Measurements from ENCODE around the gene EIF5A.

Gene EIF5A

DNA sequence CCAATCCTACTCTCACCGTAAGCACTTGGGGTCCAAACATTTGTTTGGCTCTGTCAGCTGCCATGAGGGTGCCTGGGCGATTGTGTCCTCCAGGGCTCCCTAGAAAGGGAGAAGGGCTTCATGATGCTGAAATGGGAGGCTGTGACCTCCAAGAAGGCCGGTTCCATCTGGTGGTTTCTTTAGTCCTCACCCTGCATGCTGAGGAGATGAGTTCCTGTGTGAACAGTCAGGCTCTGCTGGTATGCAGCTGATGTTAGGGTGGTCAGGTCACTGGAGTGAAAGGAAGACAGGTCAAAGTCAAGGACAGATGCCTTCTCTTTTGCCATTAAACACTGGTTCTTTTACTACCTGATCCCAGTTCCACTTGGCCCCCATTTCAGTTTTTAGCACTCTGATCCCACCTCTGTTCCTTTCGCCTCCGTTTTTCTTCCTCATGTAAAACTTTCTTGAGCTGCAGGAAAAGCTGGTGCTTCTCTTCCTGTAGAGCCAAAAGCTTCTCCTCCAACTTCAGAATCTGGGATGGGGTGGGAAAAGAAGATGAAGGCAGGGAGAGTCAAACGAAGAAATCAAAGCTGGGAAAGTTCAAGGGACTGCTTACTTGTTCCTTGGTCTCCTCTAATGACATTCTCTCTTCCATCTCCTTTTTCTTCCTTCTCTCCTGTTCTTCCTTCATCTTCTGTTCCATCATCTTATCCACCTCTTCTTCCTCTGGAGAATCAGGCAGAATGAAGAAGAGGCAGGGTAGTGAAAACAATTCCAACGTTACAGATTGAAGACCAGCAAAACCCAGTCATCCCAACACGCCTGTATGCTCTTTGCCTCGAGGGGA lies 6.7 kb downstream of the EIF5A start:
- Mint-ChIP-seq H3K27me3 (no peaks in the 10 kb centered on the region), H3K36me3 (peaks cover 40% of the 10 kb centered on the region), H3K9me3 (no peaks in the 10 kb centered on the region), H3K4me1 (peaks cover 45% of the 10 kb centered on the region), H3K4me3 (peak overlapping the region; percentile 85), H3K27ac (peak overlapping the region; percentile 98)
- no peak for ATAC-seq (ENCODE audit: low read depth)
- no peak for DNase-seq (ENCODE audit: low spot score in 2 of 2)

DNA sequence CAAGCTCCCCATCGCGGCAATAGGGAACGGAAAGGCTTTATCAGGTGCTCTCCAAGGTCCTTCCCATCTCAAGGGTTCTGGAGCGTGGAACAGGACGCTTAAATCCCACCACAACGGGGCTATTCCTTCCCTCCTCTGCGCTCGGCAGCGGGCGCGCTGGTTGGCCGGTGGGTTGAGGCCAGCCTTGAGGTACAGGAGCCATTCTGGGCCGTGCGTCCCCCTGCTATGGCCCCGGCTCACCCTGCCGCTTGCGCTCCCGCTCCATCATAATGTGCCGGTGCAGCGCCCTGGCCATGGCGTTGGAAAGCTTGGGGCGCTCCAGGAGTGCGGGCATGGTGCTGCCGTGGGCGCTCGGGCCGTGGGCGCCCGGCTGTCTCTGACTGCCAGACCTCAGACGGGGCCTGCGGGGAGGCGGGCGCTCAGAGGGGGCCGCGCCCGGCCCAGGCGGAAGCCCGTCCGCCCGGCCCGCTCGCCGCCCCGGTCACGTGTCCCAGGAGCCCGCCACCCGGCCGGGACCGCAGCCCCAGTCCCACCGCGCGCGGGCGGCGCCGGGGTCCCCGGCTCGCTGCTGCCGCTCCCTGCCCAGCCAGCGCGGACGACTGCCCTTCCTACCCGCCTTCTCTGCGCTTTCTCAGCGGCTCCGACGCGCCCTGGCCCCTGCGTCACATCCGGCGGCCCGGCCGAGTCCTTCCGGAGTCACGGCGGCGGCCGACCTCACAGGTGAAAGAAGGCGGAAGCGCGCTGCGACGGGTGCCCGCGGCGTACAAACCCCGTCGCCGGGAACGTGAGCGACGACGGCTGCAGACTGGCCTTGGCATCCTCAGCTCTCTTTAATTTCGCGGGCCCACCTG lies 7.5 kb downstream of the EIF5A start, which contains the start of gene GPS2:
TSS of gene GPS2 (minus strand) at position 642 of the 851 bp plus-strand sequence. CDS start at position 334, 308 bp downstream.
- Mint-ChIP-seq H3K9me3 (no peaks in the 10 kb centered on the region), H3K27me3 (no peaks in the 10 kb centered on the region), H3K4me1 (peaks cover 37% of the 10 kb centered on the region), H3K36me3 (peaks cover 36% of the 10 kb centered on the region), H3K4me3 (peak within 1 kb of the TSS; percentile 98), H3K27ac (peak within 1 kb of the TSS; percentile 98)
- peak; percentile 92 for ATAC-seq (ENCODE audit: low read depth)
- peak; percentile 87 to 96 for DNase-seq (ENCODE audit: low spot score in 2 of 2)

DNA sequence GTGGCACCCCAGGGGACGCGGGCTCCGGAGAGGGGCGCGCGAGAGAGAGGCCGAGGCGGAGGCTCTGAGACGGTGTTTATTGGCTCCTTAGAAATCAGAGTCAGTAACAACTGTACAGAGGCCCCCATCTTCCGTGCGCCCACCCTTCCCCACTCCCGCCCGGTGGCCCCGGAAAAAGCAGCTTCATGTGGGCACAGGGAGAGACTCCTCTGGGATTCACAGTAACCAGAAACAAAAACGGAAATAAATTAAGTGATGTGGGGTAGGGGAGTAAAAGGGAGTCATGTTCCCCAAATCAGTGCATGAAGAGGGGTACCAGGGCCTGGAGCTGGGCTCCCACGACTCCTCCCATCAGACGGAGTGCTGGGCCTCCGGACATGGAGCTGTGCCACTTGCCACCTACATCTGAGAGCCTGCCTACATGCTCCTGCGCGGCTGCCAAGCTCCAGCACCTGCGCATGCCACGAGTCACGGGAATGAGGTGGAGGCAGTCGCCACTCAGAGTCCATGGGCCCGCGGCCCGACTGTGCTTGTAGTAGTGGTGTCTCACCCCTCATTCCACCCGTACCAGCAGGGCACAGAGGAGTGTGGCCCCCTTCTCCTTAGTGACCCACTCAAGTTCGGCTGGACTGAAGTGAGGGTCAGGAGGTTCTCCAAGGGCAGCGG lies 8.3 kb downstream of the EIF5A start:
- ATAC-seq (ENCODE audit: low read depth) (no peak), DNase-seq (ENCODE audit: low spot score in 2 of 2) (no peak)
- Mint-ChIP-seq H3K4me1 (peaks cover 29% of the 10 kb centered on the region), H3K27ac (peak overlapping the region; percentile 98), H3K27me3 (no peaks in the 10 kb centered on the region), H3K36me3 (peaks cover 28% of the 10 kb centered on the region), H3K4me3 (peak overlapping the region; percentile 98), H3K9me3 (no peaks in the 10 kb centered on the region)

DNA sequence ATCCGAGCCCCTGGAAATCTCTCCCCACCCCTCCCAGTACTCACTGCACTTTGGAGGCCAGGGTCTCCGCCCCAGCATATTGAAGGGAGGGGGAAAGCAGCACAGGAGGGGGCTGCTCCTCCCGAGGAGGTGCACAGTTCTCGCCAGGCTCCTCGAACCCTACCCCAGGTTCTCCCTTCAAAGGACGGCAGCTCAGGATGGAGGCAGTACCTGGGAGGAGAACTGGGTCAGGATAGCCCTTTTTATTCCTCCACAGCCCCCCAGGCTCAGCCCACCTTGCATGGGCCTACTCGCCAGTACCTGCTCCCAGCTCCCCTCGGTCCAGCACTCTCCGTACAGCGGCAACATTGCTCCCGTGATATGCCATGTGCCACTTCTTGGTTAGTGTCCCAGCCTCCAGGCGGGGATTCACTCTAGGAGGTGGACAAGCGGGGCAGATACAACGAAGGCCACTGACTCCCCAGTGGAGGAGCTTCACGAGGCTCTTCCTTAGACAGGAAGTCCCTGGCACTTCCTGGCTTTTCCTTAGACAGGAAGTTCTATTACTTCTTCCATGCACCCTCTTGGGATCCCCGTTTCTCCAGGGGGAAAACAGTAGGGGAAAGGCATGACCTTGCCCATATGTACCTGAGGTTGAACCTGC lies 9.9 kb downstream of the EIF5A start:
- H3K27ac Mint-ChIP-seq: no peak overlapping the region

DNA sequence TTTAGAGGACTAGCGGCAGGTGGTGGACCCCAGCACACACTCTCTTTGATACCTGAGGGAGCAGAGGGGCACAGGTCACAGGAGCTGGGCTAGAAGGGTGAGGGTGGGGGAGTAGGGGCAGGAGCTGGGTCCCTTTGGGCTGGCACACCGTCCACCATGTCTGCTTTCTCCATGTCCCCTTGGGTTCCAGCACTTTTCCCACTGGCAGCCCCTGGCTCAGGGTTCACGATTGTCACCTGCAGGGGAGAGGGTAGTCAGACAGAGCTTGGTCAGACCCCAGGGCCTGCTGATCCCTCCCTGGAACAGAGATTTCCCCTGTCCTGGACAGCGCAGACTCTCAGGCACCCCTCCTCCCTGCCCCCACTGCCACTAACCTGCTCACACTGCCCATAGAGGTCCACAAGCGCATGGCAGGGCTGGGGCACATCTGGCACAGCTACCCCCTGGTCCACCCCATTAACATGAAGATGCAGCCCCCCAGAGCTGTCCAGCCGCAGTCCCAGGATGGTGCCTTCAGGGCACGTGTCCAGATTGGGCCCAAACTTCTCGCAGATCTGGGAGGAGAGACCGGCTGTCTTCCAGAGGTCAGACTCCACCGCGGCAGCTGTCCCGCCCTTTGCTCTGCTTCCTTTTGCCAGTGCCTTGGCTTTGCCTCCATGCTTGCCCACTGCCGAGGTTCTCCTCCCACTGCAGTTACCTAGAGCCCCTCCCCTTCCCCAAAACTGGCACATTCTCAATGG lies 10.9 kb downstream of the EIF5A start:
- DNase-seq (ENCODE audit: low spot score in 2 of 2) (no peak), ATAC-seq (ENCODE audit: low read depth) (no peak)
- Mint-ChIP-seq H3K27me3 (no peaks in the 10 kb centered on the region), H3K27ac (no peak overlapping the region), H3K4me1 (peaks cover 12% of the 10 kb centered on the region), H3K4me3 (no peak overlapping the region), H3K9me3 (no peaks in the 10 kb centered on the region), H3K36me3 (peaks cover 16% of the 10 kb centered on the region)

More for the DNA sequence above, 9.9 kb downstream of the EIF5A start:
- Mint-ChIP-seq H3K27me3 (no peaks in the 10 kb centered on the region), H3K4me1 (peaks cover 19% of the 10 kb centered on the region), H3K36me3 (peaks cover 26% of the 10 kb centered on the region), H3K4me3 (no peak overlapping the region), H3K9me3 (no peaks in the 10 kb centered on the region)
- no peak for DNase-seq (ENCODE audit: low spot score in 2 of 2)
- ATAC-seq (ENCODE audit: low read depth): no peak

DNA sequence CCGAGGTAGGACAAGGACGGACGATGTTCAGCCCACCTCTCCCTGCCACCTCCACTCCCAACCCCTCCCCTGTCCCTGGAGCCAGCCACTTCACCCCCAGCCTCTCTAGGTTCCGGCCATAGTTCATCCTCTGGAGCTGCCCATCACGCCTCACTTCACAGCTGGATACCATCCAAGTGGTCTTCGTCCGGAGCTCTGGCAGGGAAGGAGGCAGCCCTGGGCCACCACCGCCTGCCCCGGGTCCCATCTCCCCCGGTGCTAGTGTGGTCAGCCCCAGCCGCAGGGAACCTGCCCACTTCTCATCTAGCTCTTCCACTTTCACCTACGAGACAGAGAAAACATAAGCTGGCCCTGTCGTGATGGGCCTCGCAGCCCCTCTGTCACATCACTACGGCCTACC lies 14.0 kb downstream of the EIF5A start:
- Mint-ChIP-seq H3K9me3 (no peaks in the 10 kb centered on the region), H3K27ac (no peak overlapping the region), H3K27me3 (no peaks in the 10 kb centered on the region), H3K4me1 (peaks cover 3% of the 10 kb centered on the region), H3K36me3 (peaks cover 13% of the 10 kb centered on the region), H3K4me3 (no peak overlapping the region)
- DNase-seq (ENCODE audit: low spot score in 2 of 2) (no peak), ATAC-seq (ENCODE audit: low read depth) (no peak)

DNA sequence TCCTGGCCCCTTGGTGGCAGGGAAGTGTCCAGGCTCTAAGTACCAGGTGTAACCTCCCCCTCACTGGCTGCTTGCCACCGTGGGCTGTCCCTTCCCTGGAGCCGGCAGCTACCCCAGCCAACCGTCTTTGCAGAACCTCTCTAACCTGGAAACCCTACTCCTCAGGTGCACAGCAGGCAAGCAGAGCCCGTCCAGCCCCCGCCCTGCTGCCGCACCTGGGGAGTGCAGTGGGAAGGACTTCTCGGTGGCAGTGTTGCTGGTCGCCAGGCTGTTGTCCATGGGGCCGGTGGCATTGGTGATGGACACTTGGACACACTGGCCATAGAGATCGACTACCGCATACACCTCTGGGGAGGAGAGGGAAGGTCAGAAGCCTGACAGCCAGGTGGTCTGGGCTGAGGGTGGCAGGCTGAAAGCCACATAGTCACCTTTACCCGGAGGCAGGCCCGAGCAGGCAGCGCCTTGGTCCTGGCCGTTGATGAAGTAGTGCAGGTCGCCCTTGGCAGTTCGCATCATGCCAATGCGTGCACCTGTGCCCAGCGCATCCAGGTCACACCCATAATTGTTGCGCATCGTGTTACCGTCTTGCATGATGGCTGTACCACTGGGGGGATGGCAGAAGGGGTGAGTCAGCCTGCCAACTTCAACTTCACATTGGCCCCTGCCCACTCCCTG lies 15.2 kb downstream of the EIF5A start:
- DNase-seq (ENCODE audit: low spot score in 2 of 2): no peak
- no peak for ATAC-seq (ENCODE audit: low read depth)
- Mint-ChIP-seq H3K4me3 (no peak overlapping the region), H3K27me3 (no peaks in the 10 kb centered on the region), H3K4me1 (peaks cover 7% of the 10 kb centered on the region), H3K36me3 (peaks cover 13% of the 10 kb centered on the region), H3K27ac (no peak overlapping the region), H3K9me3 (no peaks in the 10 kb centered on the region)

DNA sequence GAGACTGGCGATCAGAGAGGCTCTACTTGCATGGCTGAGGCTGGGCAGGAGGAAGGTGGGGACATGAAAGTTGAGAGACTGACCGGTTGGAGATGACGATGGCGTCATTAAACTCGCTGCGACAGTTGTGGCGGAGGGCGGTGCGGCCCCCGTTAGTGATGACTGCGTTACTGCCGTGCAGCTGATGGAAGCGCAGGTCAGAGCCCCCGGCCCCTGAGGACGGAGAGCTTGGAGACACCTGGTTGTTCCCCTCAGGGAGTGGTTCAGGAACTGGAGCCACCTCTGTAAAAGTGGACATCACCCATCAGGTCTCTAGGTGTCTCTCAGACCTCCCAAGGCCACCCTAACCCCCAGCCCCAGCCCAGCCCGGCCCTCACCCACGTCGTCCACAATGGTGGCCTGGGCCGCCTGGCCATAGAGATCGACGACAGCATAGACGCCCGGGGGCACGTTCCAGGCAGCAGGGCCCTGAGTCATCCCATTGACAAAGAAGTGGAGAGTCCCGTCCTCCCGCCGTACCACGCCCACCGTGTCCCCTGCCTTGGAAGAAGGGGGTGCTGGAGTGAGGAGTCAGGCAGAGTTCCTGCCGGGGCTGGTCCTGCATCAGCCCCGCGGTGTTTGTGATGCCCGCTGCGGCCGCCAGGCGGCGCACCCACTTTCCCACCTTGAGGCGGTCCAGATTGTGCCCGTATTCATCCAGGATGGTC lies 16.5 kb downstream of the EIF5A start:
- ATAC-seq (ENCODE audit: low read depth) (peak; percentile 53), DNase-seq (ENCODE audit: low spot score in 2 of 2) (peak; percentile 70 to 80)
- peaks cover 17% of the 10 kb centered on the region for H3K4me1 Mint-ChIP-seq
- H3K4me3 Mint-ChIP-seq: no peak overlapping the region
- H3K27ac Mint-ChIP-seq: no peak overlapping the region
- H3K27me3 Mint-ChIP-seq: no peaks in the 10 kb centered on the region
- no peaks in the 10 kb centered on the region for H3K9me3 Mint-ChIP-seq
- peaks cover 12% of the 10 kb centered on the region for H3K36me3 Mint-ChIP-seq

DNA sequence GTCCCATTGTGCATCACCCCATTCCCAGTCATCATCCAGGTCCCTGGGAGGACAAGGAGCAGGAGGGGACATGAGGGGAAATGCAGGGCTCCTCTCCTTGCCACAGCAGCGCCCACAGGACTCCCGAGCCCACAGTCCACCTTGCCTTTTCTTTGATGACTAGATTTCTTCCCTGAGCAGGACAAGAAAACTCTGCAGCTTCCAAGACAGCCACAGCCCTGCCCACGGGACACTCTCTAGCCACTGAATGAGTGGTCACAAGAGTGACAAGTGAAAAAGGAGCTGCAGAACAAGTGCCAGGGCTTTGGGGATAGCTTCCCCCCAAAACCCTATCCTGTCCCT lies 17.0 kb downstream of the EIF5A start:
- H3K4me3 Mint-ChIP-seq: no peak overlapping the region
- H3K4me1 Mint-ChIP-seq: peaks cover 17% of the 10 kb centered on the region
- peaks cover 12% of the 10 kb centered on the region for H3K36me3 Mint-ChIP-seq
- ATAC-seq (ENCODE audit: low read depth): no peak
- H3K27me3 Mint-ChIP-seq: no peaks in the 10 kb centered on the region
- no peaks in the 10 kb centered on the region for H3K9me3 Mint-ChIP-seq
- no peak overlapping the region for H3K27ac Mint-ChIP-seq
- DNase-seq (ENCODE audit: low spot score in 2 of 2): no peak

DNA sequence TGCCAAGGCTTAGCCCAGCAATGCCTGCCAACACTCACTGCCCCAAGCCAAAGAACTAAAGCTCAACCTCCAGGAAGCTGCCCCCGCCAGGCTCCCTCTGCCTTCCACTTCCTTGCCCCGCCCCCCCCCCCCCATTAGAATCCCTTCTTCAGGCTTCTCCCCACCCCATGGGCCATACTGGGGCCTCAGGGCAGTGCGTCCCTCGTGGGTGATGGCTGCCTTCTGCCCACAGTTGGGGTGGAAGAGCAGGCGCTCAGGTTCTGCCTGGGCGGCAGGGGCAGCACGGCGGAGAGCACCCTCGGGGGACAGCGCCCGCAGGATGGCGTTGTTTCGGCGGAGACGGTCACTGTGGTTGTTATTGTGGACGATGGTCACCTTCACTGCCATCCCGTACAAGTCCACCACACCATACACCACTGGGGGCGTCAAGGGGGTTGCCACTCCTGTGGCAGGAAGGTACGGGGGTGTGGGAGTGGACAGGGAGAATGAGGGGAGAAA lies 17.7 kb downstream of the EIF5A start:
- Mint-ChIP-seq H3K36me3 (peaks cover 12% of the 10 kb centered on the region), H3K4me1 (peaks cover 17% of the 10 kb centered on the region), H3K27ac (no peak overlapping the region), H3K9me3 (no peaks in the 10 kb centered on the region), H3K4me3 (no peak overlapping the region), H3K27me3 (no peaks in the 10 kb centered on the region)
- no peak for DNase-seq (ENCODE audit: low spot score in 2 of 2)
- no peak for ATAC-seq (ENCODE audit: low read depth)

DNA sequence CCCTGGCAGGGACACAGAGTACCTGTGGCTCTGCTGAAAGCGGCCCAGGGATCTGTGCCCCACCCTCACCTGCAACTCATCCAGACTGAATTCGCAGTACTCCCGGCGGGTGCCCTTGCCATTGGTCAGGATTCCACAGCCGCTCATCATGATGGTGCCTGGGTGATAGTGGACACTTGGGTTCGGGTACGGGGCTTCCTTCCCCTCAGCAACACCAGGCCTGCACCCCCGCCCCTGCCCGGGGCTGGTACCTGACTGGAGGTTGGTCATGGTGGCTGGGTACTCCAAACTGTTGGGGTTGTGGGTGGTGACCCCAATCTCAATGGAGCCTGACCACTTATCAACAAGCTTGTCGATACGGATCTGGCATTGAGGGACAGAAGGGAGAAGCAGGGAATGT lies 18.8 kb downstream of the EIF5A start:
- Mint-ChIP-seq H3K9me3 (no peaks in the 10 kb centered on the region), H3K4me3 (no peak overlapping the region), H3K27me3 (no peaks in the 10 kb centered on the region), H3K4me1 (peaks cover 17% of the 10 kb centered on the region), H3K27ac (no peak overlapping the region), H3K36me3 (peaks cover 9% of the 10 kb centered on the region)
- DNase-seq (ENCODE audit: low spot score in 2 of 2) (no peak), ATAC-seq (ENCODE audit: low read depth) (no peak)

DNA sequence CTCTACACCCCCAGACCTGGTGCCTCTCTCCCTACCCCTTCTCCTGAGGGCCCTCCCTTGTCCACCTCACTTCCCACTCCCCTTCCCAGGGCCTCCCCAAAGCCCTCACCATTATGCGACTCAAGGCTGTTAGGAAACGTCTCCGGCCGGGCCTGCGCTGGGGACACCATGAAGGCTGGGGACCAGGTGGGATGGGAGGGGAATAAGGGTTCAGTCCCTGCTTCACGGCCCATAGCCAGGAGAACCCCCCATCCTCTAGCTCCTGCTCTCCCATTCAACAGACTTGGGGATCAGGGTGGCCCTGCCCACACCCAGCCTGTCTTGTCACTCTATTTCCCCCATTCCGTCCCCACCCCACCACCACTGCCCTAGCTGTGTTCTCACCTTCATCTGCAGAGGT lies 19.6 kb downstream of the EIF5A start:
- Mint-ChIP-seq H3K9me3 (no peaks in the 10 kb centered on the region), H3K4me3 (no peak overlapping the region), H3K27me3 (no peaks in the 10 kb centered on the region), H3K36me3 (peaks cover 3% of the 10 kb centered on the region), H3K4me1 (peaks cover 17% of the 10 kb centered on the region), H3K27ac (no peak overlapping the region)
- no peak for DNase-seq (ENCODE audit: low spot score in 2 of 2)
- ATAC-seq (ENCODE audit: low read depth): no peak

Data from memory B cell (primary cell).